ENCODE measurements around the gene GAREM1. TPM values are rescaled to one million over a fixed set of nuclear protein-coding genes. Genes with fewer than 3 reads are reported as not detected.
"Not testable (repeated sequence)": the region's sequence is repeated elsewhere in the genome, so short reads cannot be mapped to it uniquely, and the experiment has no call there.

GAREM1 gene
- total RNA-seq, 1 experiment from 2014 or later, result 4.7 TPM

DNA sequence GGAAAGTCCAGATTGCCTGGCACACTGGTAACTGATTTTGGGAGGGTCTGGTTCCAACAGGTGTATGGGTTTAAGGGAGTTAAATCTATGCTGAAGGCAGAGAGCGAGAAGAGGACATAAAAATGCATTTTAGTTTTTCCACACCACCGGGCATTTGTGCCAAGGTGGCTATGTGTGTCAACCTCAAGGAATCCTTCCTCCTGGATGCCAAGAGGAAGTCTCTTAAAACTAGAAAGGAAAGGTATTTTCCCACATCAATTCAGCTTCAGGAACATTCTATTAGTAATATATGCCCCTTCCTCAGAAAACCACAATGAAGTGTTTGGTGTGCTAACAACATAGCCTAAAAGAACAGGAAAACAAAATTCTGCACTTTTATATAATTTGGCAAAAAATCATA lies 5.4 kb upstream of the GAREM1 start:
- ATAC-seq, result no peak
- Histone ChIP-seq H3K4me3 (ENCODE audit: low read depth in 2 of 2, low read length in 2 of 2) (no peak overlapping the region), H3K27me3 (ENCODE audit: control insufficient read depth, insufficient read depth, low read length) (peaks cover 3% of the 10 kb centered on the region; the same call in 1 of the 2 replicates), H3K27ac (ENCODE audit: low read length) (no peak overlapping the region), H3K36me3 (ENCODE audit: control insufficient read depth, insufficient read depth, low read length) (no peaks in the 10 kb centered on the region), H3K9me3 (ENCODE audit: control insufficient read depth, insufficient read depth, low read depth, low read length) (no peaks in the 10 kb centered on the region), H3K4me1 (ENCODE audit: control insufficient read depth, insufficient read depth, low read length) (no peaks in the 10 kb centered on the region)
- DNase-seq (ENCODE audit: low read depth, low spot score), result no peak
- TF ChIP-seq, protein P1, sequence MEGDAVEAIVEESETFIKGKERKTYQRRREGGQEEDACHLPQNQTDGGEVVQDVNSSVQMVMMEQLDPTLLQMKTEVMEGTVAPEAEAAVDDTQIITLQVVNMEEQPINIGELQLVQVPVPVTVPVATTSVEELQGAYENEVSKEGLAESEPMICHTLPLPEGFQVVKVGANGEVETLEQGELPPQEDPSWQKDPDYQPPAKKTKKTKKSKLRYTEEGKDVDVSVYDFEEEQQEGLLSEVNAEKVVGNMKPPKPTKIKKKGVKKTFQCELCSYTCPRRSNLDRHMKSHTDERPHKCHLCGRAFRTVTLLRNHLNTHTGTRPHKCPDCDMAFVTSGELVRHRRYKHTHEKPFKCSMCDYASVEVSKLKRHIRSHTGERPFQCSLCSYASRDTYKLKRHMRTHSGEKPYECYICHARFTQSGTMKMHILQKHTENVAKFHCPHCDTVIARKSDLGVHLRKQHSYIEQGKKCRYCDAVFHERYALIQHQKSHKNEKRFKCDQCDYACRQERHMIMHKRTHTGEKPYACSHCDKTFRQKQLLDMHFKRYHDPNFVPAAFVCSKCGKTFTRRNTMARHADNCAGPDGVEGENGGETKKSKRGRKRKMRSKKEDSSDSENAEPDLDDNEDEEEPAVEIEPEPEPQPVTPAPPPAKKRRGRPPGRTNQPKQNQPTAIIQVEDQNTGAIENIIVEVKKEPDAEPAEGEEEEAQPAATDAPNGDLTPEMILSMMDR (IDR thresholded peaks at IDR 0.05), result no peak
- TF ChIP-seq SIN3A (IDR thresholded peaks at IDR 0.05; ENCODE audit: borderline replicate concordance, insufficient read depth, low read depth, low read length), result no peak
- TF ChIP-seq TCF7L2 (IDR thresholded peaks at IDR 0.05; ENCODE audit: low read depth, low read length), result no peak
- TF ChIP-seq, protein P2, sequence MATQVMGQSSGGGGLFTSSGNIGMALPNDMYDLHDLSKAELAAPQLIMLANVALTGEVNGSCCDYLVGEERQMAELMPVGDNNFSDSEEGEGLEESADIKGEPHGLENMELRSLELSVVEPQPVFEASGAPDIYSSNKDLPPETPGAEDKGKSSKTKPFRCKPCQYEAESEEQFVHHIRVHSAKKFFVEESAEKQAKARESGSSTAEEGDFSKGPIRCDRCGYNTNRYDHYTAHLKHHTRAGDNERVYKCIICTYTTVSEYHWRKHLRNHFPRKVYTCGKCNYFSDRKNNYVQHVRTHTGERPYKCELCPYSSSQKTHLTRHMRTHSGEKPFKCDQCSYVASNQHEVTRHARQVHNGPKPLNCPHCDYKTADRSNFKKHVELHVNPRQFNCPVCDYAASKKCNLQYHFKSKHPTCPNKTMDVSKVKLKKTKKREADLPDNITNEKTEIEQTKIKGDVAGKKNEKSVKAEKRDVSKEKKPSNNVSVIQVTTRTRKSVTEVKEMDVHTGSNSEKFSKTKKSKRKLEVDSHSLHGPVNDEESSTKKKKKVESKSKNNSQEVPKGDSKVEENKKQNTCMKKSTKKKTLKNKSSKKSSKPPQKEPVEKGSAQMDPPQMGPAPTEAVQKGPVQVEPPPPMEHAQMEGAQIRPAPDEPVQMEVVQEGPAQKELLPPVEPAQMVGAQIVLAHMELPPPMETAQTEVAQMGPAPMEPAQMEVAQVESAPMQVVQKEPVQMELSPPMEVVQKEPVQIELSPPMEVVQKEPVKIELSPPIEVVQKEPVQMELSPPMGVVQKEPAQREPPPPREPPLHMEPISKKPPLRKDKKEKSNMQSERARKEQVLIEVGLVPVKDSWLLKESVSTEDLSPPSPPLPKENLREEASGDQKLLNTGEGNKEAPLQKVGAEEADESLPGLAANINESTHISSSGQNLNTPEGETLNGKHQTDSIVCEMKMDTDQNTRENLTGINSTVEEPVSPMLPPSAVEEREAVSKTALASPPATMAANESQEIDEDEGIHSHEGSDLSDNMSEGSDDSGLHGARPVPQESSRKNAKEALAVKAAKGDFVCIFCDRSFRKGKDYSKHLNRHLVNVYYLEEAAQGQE (IDR thresholded peaks at IDR 0.05; ENCODE audit: insufficient read depth in 1 of 2, low read depth in 2 of 2, low read length in 1 of 2), result no peak
- no peak for TF ChIP-seq POLR2AphosphoS5 (IDR thresholded peaks at IDR 0.05; ENCODE audit: low read depth, low read length)
- in situ Hi-C loops (cut with HindIII; ENCODE audit: low pct_unique_long_range_greater_than_20kb, low sequenced_read_pairs) (no loop called here), intact Hi-C loops (cut with micrococcal nuclease; ENCODE audit: unreplicated experiment) (no loop called here)
- no TSS peak for BruUV-seq (replicated peaks)
- ChIA-PET POLR2A (no interaction called here), CTCF (no interaction called here)

DNA sequence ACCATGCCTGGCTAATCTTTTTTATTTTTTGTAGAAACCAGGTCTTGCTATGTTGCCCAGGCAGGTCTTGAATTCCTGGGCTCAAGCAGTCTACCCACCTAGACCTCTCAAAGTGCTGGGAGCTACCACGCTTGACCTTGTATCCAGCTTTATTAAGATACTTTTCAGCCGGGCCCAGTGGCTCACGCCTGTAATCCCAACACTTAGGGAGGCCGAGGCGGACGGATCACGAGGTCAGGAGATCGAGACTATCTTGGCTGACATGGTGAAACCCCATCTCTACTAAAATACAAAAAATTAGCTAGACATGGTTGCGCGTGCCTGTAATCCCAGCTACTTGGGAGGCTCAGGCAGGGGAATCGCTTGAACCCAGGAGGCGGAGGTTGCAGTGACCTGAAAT lies 4.4 kb upstream of the GAREM1 start:
- H3K4me1 ChIP-seq (ENCODE audit: control insufficient read depth, insufficient read depth, low read length); H3K27ac ChIP-seq (ENCODE audit: low read length); H3K36me3 ChIP-seq (ENCODE audit: control insufficient read depth, insufficient read depth, low read length); in situ Hi-C loops (cut with HindIII; ENCODE audit: low pct_unique_long_range_greater_than_20kb, low sequenced_read_pairs); CTCF ChIA-PET; DNase-seq (ENCODE audit: low read depth, low spot score); BruUV-seq (replicated peaks); POLR2A ChIA-PET; H3K4me3 ChIP-seq (ENCODE audit: low read depth in 2 of 2, low read length in 2 of 2); intact Hi-C loops (cut with micrococcal nuclease; ENCODE audit: unreplicated experiment); H3K27me3 ChIP-seq (ENCODE audit: control insufficient read depth, insufficient read depth, low read length); H3K9me3 ChIP-seq (ENCODE audit: control insufficient read depth, insufficient read depth, low read depth, low read length); ATAC-seq: not testable (repeated sequence)

DNA sequence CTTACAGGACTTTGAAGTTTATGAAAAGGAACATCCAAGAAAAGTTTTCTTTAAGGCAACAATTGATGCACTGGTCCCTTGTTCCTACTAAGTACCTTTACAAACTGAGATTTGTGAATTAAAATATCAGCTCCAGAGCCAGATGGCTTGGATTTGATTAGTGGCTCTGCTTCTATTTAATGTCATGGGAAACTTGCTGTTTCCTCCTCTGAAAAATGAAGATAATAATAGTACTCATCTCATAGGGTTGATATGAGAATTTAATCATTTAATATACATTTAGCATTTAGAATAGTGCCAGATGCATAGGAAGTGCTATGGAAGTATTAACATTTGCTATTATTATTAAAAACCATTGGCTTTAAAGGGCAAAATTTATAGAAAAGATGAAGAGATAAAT lies 2.6 kb upstream of the GAREM1 start:
- no TSS peak for BruUV-seq (replicated peaks)

More for the DNA sequence above, 2.6 kb upstream of the GAREM1 start:
- no peak for DNase-seq (ENCODE audit: low read depth, low spot score)
- CTCF ChIA-PET, result interaction anchor here (0.6 kb wide), 1 partner anchor 15 kb away, joined by 3 read pairs; no protein-coding TSS in a partner anchor
- H3K27me3 ChIP-seq (ENCODE audit: control insufficient read depth, insufficient read depth, low read length), result peaks cover 1% of the 10 kb centered on the region; the same call in 1 of the 2 replicates
- no peak for ATAC-seq
- H3K27ac ChIP-seq (ENCODE audit: low read length), result no peak overlapping the region
- intact Hi-C loops (cut with micrococcal nuclease; ENCODE audit: unreplicated experiment), result no loop called here
- TF ChIP-seq POLR2AphosphoS5 (IDR thresholded peaks at IDR 0.05; ENCODE audit: low read depth, low read length) (no peak), TCF7L2 (IDR thresholded peaks at IDR 0.05; ENCODE audit: low read depth, low read length) (no peak), SIN3A (IDR thresholded peaks at IDR 0.05; ENCODE audit: borderline replicate concordance, insufficient read depth, low read depth, low read length) (no peak)
- TF ChIP-seq, protein P1 (IDR thresholded peaks at IDR 0.05), result no peak
- TF ChIP-seq, protein P2 (IDR thresholded peaks at IDR 0.05; ENCODE audit: insufficient read depth in 1 of 2, low read depth in 2 of 2, low read length in 1 of 2), result no peak
- in situ Hi-C loops (cut with HindIII; ENCODE audit: low pct_unique_long_range_greater_than_20kb, low sequenced_read_pairs), result no loop called here
- no peak overlapping the region for H3K4me3 ChIP-seq (ENCODE audit: low read depth in 2 of 2, low read length in 2 of 2)
- peaks cover 7% of the 10 kb centered on the region for H3K4me1 ChIP-seq (ENCODE audit: control insufficient read depth, insufficient read depth, low read length)
- no peaks in the 10 kb centered on the region for H3K36me3 ChIP-seq (ENCODE audit: control insufficient read depth, insufficient read depth, low read length)
- no peaks in the 10 kb centered on the region for H3K9me3 ChIP-seq (ENCODE audit: control insufficient read depth, insufficient read depth, low read depth, low read length)
- POLR2A ChIA-PET, result no interaction called here

Measured in Panc1 (cell line).